SK-N-SH (cell line): ENCODE measurements around the gene CBLN3. TPM values are rescaled to one million over a fixed set of nuclear protein-coding genes. Genes with fewer than 3 reads are reported as not detected.

Experiments
- CTCF ChIA-PET: fragments of 300-600, 350-600 bp; formaldehyde crosslinking; extraction: SDS; loops from one replicate; lab custom pipeline; 2021; lab: Yijun Ruan, JAX
- POLR2A ChIA-PET: fragments of 350-600 bp; sonication (Branson Sonifier 250); formaldehyde crosslinking; extraction: SDS; loops from one replicate; lab custom pipeline; 2020; ENCODE audit warnings: antibody characterized with exemption, inconsistent platforms; lab: Yijun Ruan, JAX
- DNase-seq: peaks from one replicate; pipeline ENCODE4 v3.0.0; 2012
- H2AFZ ChIP-seq: fragments of 200-600 bp; sonication (generic); 2 replicates; pipeline ENCODE4 v1.8.1; 2016; ENCODE audit warnings: antibody characterized with exemption, mild to moderate bottlenecking, low read depth
- H3F3A ChIP-seq: fragments of 200-600 bp; sonication (generic); replicated peaks from 2 replicates; pipeline ENCODE3; 2016; ENCODE audit warnings: antibody characterized with exemption, mild to moderate bottlenecking; ENCODE audit not compliant: insufficient read depth
- H3K27ac ChIP-seq, 2 experiments: fragments of 200-500 bp in 1 of 2; fragments of 200-600 bp in 1 of 2; sonication (Bioruptor generic) in 1 of 2; sonication (generic), shearing (Covaris generic) in 1 of 2; 2 replicates each; pipeline versions ENCODE4 v1.5.1 to v1.6.1; 2014 to 2016; ENCODE audit warnings: low read depth in 2 of 2, inconsistent platforms in 1 of 2, low read length in 1 of 2, mild to moderate bottlenecking in 1 of 2, mixed read lengths in 1 of 2
- H3K27me3 ChIP-seq: fragments of 200-600 bp; sonication (generic), shearing (Covaris generic); 2 replicates; pipeline ENCODE4 v1.6.1; 2016; ENCODE audit warnings: mixed run types; ENCODE audit not compliant: insufficient read depth
- H3K36me3 ChIP-seq, 2 experiments: fragments of 200-500 bp in 1 of 2; fragments of 200-600 bp in 1 of 2; sonication (Bioruptor generic) in 1 of 2; sonication (generic) in 1 of 2; replicated peaks in 1 of 2; 2 replicates each; pipeline versions ENCODE3 to v1.5.1; 2014 to 2016; ENCODE audit warnings: low read length in 1 of 2, mild to moderate bottlenecking in 1 of 2; ENCODE audit not compliant: insufficient read depth in 2 of 2, control insufficient read depth in 1 of 2
- H3K4me1 ChIP-seq, 2 experiments: fragments of 200-500 bp in 1 of 2; fragments of 200-600 bp in 1 of 2; sonication (Bioruptor generic) in 1 of 2; sonication (generic), shearing (Covaris generic) in 1 of 2; 2 replicates each; pipeline versions ENCODE4 v1.5.1 to v1.6.1; 2014 to 2016; ENCODE audit warnings: low read depth in 1 of 2, low read length in 1 of 2, mixed run types in 1 of 2; ENCODE audit not compliant: insufficient read depth in 2 of 2, control insufficient read depth in 1 of 2
- H3K4me2 ChIP-seq: fragments of 200-600 bp; sonication (generic), shearing (Covaris generic); 2 replicates; pipeline ENCODE4 v1.6.1; 2017; ENCODE audit warnings: mixed run types
- H3K4me3 ChIP-seq, 2 experiments: fragments of 200-500 bp in 1 of 2; fragments of 200-600 bp in 1 of 2; sonication (Bioruptor generic) in 1 of 2; sonication (generic), shearing (Covaris generic) in 1 of 2; 2 replicates each; pipeline versions ENCODE4 v1.5.1 to v1.8.1; 2014 to 2016; ENCODE audit warnings: low read depth in 2 of 2, inconsistent platforms in 1 of 2, low read length in 1 of 2, mild to moderate bottlenecking in 1 of 2, mixed read lengths in 1 of 2, moderate library complexity in 1 of 2
- H3K79me2 ChIP-seq: fragments of 200-600 bp; sonication (generic); 2 replicates; pipeline ENCODE4 v1.8.1; 2017; ENCODE audit warnings: mild to moderate bottlenecking; ENCODE audit not compliant: insufficient read depth
- H3K9ac ChIP-seq: fragments of 200-600 bp; sonication (generic); 2 replicates; pipeline ENCODE4 v1.6.1; 2017; ENCODE audit warnings: mixed run types
- H3K9me2 ChIP-seq: fragments of 200-600 bp; sonication (generic); 2 replicates; pipeline ENCODE4 v1.6.1; 2017; ENCODE audit warnings: mixed run types
- H3K9me3 ChIP-seq: fragments of 200-600 bp; sonication (generic); 2 replicates; pipeline ENCODE4 v1.6.1; 2017; ENCODE audit warnings: mixed run types, mild to moderate bottlenecking, moderate library complexity
- H4K20me1 ChIP-seq: fragments of 200-600 bp; sonication (generic); 2 replicates; pipeline ENCODE4 v1.6.1; 2017; ENCODE audit warnings: mild to moderate bottlenecking, mixed run types; ENCODE audit not compliant: insufficient read depth
- CHD2 ChIP-seq: fragments of 150-350 bp; IDR thresholded peaks from 2 replicates; pipeline ENCODE4 v1.6.1; 2018; ENCODE audit warnings: low read length; ENCODE audit not compliant: partially characterized antibody
- ELF1 ChIP-seq: IDR thresholded peaks from 2 replicates; pipeline ENCODE4 v1.4.0; 2012
- EZH2phosphoT487 ChIP-seq: fragments of 200-600 bp; sonication (generic); IDR thresholded peaks from 2 replicates; pipeline ENCODE4 v1.6.1; 2017; ENCODE audit warnings: low read depth, mixed run types, mild to moderate bottlenecking, antibody characterized with exemption, moderate library complexity, borderline replicate concordance
- FOSL2 ChIP-seq: IDR thresholded peaks from 2 replicates; pipeline ENCODE4 v1.4.0; 2012; ENCODE audit warnings: low read depth, mild to moderate bottlenecking, moderate library complexity, borderline replicate concordance
- FOXJ3 ChIP-seq: sonication (generic); formaldehyde crosslinking; IDR thresholded peaks from 2 replicates; pipeline ENCODE4 v1.5.1; 2020; ENCODE audit warnings: mild to moderate bottlenecking, missing genetic modification reagents
- FOXM1 ChIP-seq: IDR thresholded peaks from 2 replicates; pipeline ENCODE4 v1.4.0; 2012; ENCODE audit warnings: low read depth, mild to moderate bottlenecking
- GABPA ChIP-seq: IDR thresholded peaks from 2 replicates; pipeline ENCODE4 v1.4.0; 2012; ENCODE audit warnings: low read depth, mild to moderate bottlenecking
- GATA2 ChIP-seq: sonication (generic); formaldehyde crosslinking; IDR thresholded peaks from 2 replicates; pipeline ENCODE4 v1.5.0; 2020; ENCODE audit warnings: mild to moderate bottlenecking, missing genetic modification reagents
- IRF3 ChIP-seq: fragments of 150-350 bp; IDR thresholded peaks from 2 replicates; pipeline ENCODE4 v1.6.1; 2016; ENCODE audit warnings: mild to moderate bottlenecking, low read depth, low read length
- JUND ChIP-seq: IDR thresholded peaks from 2 replicates; pipeline ENCODE4 v1.4.0; 2012
- MEF2A ChIP-seq: IDR thresholded peaks from 2 replicates; pipeline ENCODE4 v1.4.0; 2012; ENCODE audit warnings: low read depth, borderline replicate concordance
- NFIC ChIP-seq: IDR thresholded peaks from 2 replicates; pipeline ENCODE4 v1.4.0; 2012; ENCODE audit warnings: borderline replicate concordance
- PBX3 ChIP-seq: IDR thresholded peaks from 2 replicates; pipeline ENCODE4; 2012
- POLR2AphosphoS5 ChIP-seq: IDR thresholded peaks from 2 replicates; pipeline ENCODE4 v1.6.1; 2012; ENCODE audit warnings: low read depth, low read length
- RAD21 ChIP-seq: IDR thresholded peaks from 2 replicates; pipeline ENCODE4 v1.6.1; 2012; ENCODE audit warnings: mild to moderate bottlenecking, low read length
- RCOR1 ChIP-seq: fragments of 150-350 bp; IDR thresholded peaks from 2 replicates; pipeline ENCODE4 v1.6.1; 2017; ENCODE audit warnings: antibody characterized with exemption, low read length
- RXRA ChIP-seq: IDR thresholded peaks from 2 replicates; pipeline ENCODE4 v1.4.0; 2012; ENCODE audit warnings: low read depth, mild to moderate bottlenecking, borderline replicate concordance
- SIN3A ChIP-seq: IDR thresholded peaks from 2 replicates; pipeline ENCODE4 v1.6.1; 2012; ENCODE audit warnings: low read depth, mild to moderate bottlenecking, low read length, moderate library complexity, borderline replicate concordance
- SMC3 ChIP-seq: IDR thresholded peaks from 2 replicates; pipeline ENCODE4 v1.6.1; 2012; ENCODE audit warnings: low read depth, low read length, improper control_type of control experiment
- TAF1 ChIP-seq: IDR thresholded peaks from 2 replicates; pipeline ENCODE4 v1.6.1; 2012; ENCODE audit warnings: low read depth, mild to moderate bottlenecking, low read length, moderate library complexity, borderline replicate concordance
- TEAD4 ChIP-seq: IDR thresholded peaks from 2 replicates; pipeline ENCODE4 v1.4.0; 2012; ENCODE audit warnings: mild to moderate bottlenecking, borderline replicate concordance; ENCODE audit not compliant: insufficient read depth
- ZBTB33 ChIP-seq: IDR thresholded peaks from 2 replicates; pipeline ENCODE4 v1.4.0; 2012; ENCODE audit warnings: low read depth, borderline replicate concordance
- WGBS: methylation state at CpG from one replicate; pipeline ENCODE4 v1.1.6; 2017; ENCODE audit warnings: low lambda C conversion rate; 5-methylcytosine and 5-hydroxymethylcytosine counted together
- polyA plus RNA-seq, 3 experiments: library from polyadenylated mRNA; depleted of rRNA; stranded (reverse); fragments of >200 nt; gene quantifications; 2 replicates each; pipeline ENCODE4 v1.2.3, GENCODE V29; 2012
- TF ChIP-seq, protein P1 (sequence below): IDR thresholded peaks from 2 replicates; pipeline ENCODE4 v1.6.1; 2012; ENCODE audit warnings: mild to moderate bottlenecking, low read depth, low read length, moderate library complexity
- TF ChIP-seq, protein P2 (sequence below): fragments of 200-600 bp; sonication (generic); IDR thresholded peaks from 2 replicates; pipeline ENCODE4 v1.6.1; 2017; ENCODE audit warnings: antibody characterized with exemption, mild to moderate bottlenecking, moderate library complexity

Gene CBLN3
- polyA plus RNA-seq, 1 of the 3 experiments (the other 2 are of a cell fraction): 1.8 TPM

- H3K4me2 ChIP-seq: no peak overlapping the region
- no peaks in the 10 kb centered on the region for H3K9me2 ChIP-seq
- no peaks in the 10 kb centered on the region for H3K27me3 ChIP-seq
- H3K9ac ChIP-seq: no peak overlapping the region
- WGBS: 48% methylated on average over 3 of the region's 5 CpGs
- H3K79me2 ChIP-seq: peaks cover 38% of the 10 kb centered on the region
- CTCF ChIA-PET: interaction anchor here (0.7 to 16.4 kb wide), 36 partner anchors 8 to 357 kb away, joined by 3 to 445 read pairs (median 8); partner anchors contain the start of genes ADCY4, CIDEB, DHRS1 and LTB4R
- peaks cover 9 to 22% of the 10 kb centered on the region in 2 experiments; a peak in 3 of 4 replicates for H3K4me1 ChIP-seq
- H3K4me3 ChIP-seq: peak overlapping the region in 1 of 2 experiments; percentile 21; a peak in 1 of 4 replicates
- peaks cover 16% of the 10 kb centered on the region for H4K20me1 ChIP-seq
- H2AFZ ChIP-seq: no peak overlapping the region
- peak; percentile 83 for DNase-seq
- no peaks in the 10 kb centered on the region for H3K9me3 ChIP-seq
- peaks cover 48 to 77% of the 10 kb centered on the region in 2 experiments for H3K36me3 ChIP-seq
- H3F3A ChIP-seq: peaks cover 31% of the 10 kb centered on the region
- H3K27ac ChIP-seq: peak overlapping the region in 1 of 2 experiments; percentile 4; a peak in 2 of 4 replicates
- POLR2A ChIA-PET: interaction anchor here (0.6 to 2.2 kb wide), 8 partner anchors 70 to 883 kb away, joined by 3 to 14 read pairs (median 4); partner anchors contain the start of genes CIDEB, MDP1 and TINF2
- TF ChIP-seq SIN3A: no peak
- no peak for TF ChIP-seq JUND
- TF ChIP-seq FOXM1: no peak
- TF ChIP-seq RCOR1: no peak
- no peak for TF ChIP-seq MEF2A
- TF ChIP-seq ZBTB33: no peak
- TF ChIP-seq, protein P1, sequence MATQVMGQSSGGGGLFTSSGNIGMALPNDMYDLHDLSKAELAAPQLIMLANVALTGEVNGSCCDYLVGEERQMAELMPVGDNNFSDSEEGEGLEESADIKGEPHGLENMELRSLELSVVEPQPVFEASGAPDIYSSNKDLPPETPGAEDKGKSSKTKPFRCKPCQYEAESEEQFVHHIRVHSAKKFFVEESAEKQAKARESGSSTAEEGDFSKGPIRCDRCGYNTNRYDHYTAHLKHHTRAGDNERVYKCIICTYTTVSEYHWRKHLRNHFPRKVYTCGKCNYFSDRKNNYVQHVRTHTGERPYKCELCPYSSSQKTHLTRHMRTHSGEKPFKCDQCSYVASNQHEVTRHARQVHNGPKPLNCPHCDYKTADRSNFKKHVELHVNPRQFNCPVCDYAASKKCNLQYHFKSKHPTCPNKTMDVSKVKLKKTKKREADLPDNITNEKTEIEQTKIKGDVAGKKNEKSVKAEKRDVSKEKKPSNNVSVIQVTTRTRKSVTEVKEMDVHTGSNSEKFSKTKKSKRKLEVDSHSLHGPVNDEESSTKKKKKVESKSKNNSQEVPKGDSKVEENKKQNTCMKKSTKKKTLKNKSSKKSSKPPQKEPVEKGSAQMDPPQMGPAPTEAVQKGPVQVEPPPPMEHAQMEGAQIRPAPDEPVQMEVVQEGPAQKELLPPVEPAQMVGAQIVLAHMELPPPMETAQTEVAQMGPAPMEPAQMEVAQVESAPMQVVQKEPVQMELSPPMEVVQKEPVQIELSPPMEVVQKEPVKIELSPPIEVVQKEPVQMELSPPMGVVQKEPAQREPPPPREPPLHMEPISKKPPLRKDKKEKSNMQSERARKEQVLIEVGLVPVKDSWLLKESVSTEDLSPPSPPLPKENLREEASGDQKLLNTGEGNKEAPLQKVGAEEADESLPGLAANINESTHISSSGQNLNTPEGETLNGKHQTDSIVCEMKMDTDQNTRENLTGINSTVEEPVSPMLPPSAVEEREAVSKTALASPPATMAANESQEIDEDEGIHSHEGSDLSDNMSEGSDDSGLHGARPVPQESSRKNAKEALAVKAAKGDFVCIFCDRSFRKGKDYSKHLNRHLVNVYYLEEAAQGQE: no peak
- no peak for TF ChIP-seq TEAD4
- no peak for TF ChIP-seq TAF1
- no peak for TF ChIP-seq NFIC
- no peak for TF ChIP-seq IRF3
- peak; percentile 24; the same call in 1 of the 2 replicates for TF ChIP-seq POLR2AphosphoS5
- peak; percentile 89 for TF ChIP-seq RAD21
- no peak for TF ChIP-seq ELF1
- no peak for TF ChIP-seq FOXJ3
- no peak for TF ChIP-seq CHD2
- TF ChIP-seq GABPA: no peak
- TF ChIP-seq SMC3: peak; percentile 67
- TF ChIP-seq FOSL2: no peak
- no peak for TF ChIP-seq EZH2phosphoT487
- TF ChIP-seq PBX3: no peak
- no peak for TF ChIP-seq GATA2 (CRISPR knock-in tag)
- TF ChIP-seq, protein P2, sequence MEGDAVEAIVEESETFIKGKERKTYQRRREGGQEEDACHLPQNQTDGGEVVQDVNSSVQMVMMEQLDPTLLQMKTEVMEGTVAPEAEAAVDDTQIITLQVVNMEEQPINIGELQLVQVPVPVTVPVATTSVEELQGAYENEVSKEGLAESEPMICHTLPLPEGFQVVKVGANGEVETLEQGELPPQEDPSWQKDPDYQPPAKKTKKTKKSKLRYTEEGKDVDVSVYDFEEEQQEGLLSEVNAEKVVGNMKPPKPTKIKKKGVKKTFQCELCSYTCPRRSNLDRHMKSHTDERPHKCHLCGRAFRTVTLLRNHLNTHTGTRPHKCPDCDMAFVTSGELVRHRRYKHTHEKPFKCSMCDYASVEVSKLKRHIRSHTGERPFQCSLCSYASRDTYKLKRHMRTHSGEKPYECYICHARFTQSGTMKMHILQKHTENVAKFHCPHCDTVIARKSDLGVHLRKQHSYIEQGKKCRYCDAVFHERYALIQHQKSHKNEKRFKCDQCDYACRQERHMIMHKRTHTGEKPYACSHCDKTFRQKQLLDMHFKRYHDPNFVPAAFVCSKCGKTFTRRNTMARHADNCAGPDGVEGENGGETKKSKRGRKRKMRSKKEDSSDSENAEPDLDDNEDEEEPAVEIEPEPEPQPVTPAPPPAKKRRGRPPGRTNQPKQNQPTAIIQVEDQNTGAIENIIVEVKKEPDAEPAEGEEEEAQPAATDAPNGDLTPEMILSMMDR: peak; percentile 80
- no peak for TF ChIP-seq RXRA
These were observed 7.0 kb upstream of the CBLN3 start for GRCh38 chr14:24436355-24437019.
